Measurements from ENCODE around the gene SLC17A7.

The SLC17A7 gene

GRCh38 chr19:49408816-49409440, 32.4 kb downstream of the SLC17A7 start:
- POLR2A ChIA-PET (ENCODE audit: low non-redundant PET), result no interaction called here
- H3K27ac ChIP-seq, result no peak overlapping the region
- CTCF ChIA-PET, result no interaction called here
- no peak for TF ChIP-seq CTCF (conservative IDR thresholded peaks at IDR 0.05; ENCODE audit: low read depth)
- DNase-seq (ENCODE audit: low spot score), result no peak

- DNase-seq (ENCODE audit: low spot score), result no peak
- ChIA-PET POLR2A (ENCODE audit: low non-redundant PET) (interaction anchor here (0.6 kb wide), 1 partner anchor 45 kb away, joined by 4 read pairs; no protein-coding TSS in a partner anchor), CTCF (no interaction called here)
- H3K27ac ChIP-seq, result no peak overlapping the region
- no peak for TF ChIP-seq CTCF (conservative IDR thresholded peaks at IDR 0.05; ENCODE audit: low read depth)
These were observed 33.8 kb downstream of the SLC17A7 start for GRCh38 chr19:49407482-49408015.

GRCh38 chr19:49407079-49407478, 34.2 kb downstream of the SLC17A7 start:
- DNase-seq (ENCODE audit: low spot score), result no peak
- TF ChIP-seq CTCF (conservative IDR thresholded peaks at IDR 0.05; ENCODE audit: low read depth), result no peak
- no peak overlapping the region for H3K27ac ChIP-seq
- ChIA-PET CTCF (interaction anchor here (0.7 kb wide), 1 partner anchor 19 kb away, joined by 3 read pairs; the partner anchor contains the start of gene KASH5), POLR2A (ENCODE audit: low non-redundant PET) (interaction anchor here (0.6 kb wide), 2 partner anchors 22 to 45 kb away, joined by 4 read pairs; no protein-coding TSS in a partner anchor)

- POLR2A ChIA-PET (ENCODE audit: low non-redundant PET), result no interaction called here
- no peak for TF ChIP-seq CTCF (conservative IDR thresholded peaks at IDR 0.05; ENCODE audit: low read depth)
- CTCF ChIA-PET, result interaction anchor here (0.7 kb wide), 1 partner anchor 12 kb away, joined by 3 read pairs; no protein-coding TSS in a partner anchor
- DNase-seq (ENCODE audit: low spot score), result no peak
- H3K27ac ChIP-seq, result peak overlapping the region; percentile 39
These were observed 37.7 kb downstream of the SLC17A7 start for GRCh38 chr19:49403404-49404187.

GRCh38 chr19:49400029-49400428, 41.3 kb downstream of the SLC17A7 start:
- DNase-seq (ENCODE audit: low spot score), result no peak
- no peak for TF ChIP-seq CTCF (conservative IDR thresholded peaks at IDR 0.05; ENCODE audit: low read depth)
- ChIA-PET POLR2A (ENCODE audit: low non-redundant PET) (no interaction called here), CTCF (no interaction called here)
- no peak overlapping the region for H3K27ac ChIP-seq

GRCh38 chr19:49398931-49399330, 42.4 kb downstream of the SLC17A7 start:
- no peak for DNase-seq (ENCODE audit: low spot score)
- ChIA-PET CTCF (no interaction called here), POLR2A (ENCODE audit: low non-redundant PET) (interaction anchor here (0.5 kb wide), 1 partner anchor 28 kb away, joined by 3 read pairs; no protein-coding TSS in a partner anchor)
- no peak for TF ChIP-seq CTCF (conservative IDR thresholded peaks at IDR 0.05; ENCODE audit: low read depth)
- H3K27ac ChIP-seq, result no peak overlapping the region
